ENCODE data around the gene TULP3.

- TF ChIP-seq ZNF776 (tag by site-specific recombination; IDR thresholded peaks at IDR 0.05; ENCODE audit: borderline replicate concordance) (no peak), ZFP3 (tag by site-specific recombination; IDR thresholded peaks at IDR 0.05; ENCODE audit: low read depth) (no peak), ZBTB7A (tag by site-specific recombination; IDR thresholded peaks at IDR 0.05; ENCODE audit: low read depth) (no peak), ZNF571 (tag by site-specific recombination; IDR thresholded peaks at IDR 0.05) (no peak), ZNF23 (tag by site-specific recombination; IDR thresholded peaks at IDR 0.05; ENCODE audit: borderline replicate concordance) (no peak), KLF10 (tag by site-specific recombination; IDR thresholded peaks at IDR 0.05) (no peak), ZNF510 (tag by site-specific recombination; IDR thresholded peaks at IDR 0.05; ENCODE audit: insufficient replicate concordance) (no peak), ZNF600 (tag by site-specific recombination; IDR thresholded peaks at IDR 0.05) (no peak)
- TF ChIP-seq, protein P1, sequence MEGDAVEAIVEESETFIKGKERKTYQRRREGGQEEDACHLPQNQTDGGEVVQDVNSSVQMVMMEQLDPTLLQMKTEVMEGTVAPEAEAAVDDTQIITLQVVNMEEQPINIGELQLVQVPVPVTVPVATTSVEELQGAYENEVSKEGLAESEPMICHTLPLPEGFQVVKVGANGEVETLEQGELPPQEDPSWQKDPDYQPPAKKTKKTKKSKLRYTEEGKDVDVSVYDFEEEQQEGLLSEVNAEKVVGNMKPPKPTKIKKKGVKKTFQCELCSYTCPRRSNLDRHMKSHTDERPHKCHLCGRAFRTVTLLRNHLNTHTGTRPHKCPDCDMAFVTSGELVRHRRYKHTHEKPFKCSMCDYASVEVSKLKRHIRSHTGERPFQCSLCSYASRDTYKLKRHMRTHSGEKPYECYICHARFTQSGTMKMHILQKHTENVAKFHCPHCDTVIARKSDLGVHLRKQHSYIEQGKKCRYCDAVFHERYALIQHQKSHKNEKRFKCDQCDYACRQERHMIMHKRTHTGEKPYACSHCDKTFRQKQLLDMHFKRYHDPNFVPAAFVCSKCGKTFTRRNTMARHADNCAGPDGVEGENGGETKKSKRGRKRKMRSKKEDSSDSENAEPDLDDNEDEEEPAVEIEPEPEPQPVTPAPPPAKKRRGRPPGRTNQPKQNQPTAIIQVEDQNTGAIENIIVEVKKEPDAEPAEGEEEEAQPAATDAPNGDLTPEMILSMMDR (tag by site-specific recombination; IDR thresholded peaks at IDR 0.05): no peak
These were observed 67.2 kb downstream of the TULP3 start for GRCh38 chr12:2957816-2958431.
